IMR-90 (cell line): ENCODE measurements around the gene CUX1. TPM values are rescaled to one million over a fixed set of nuclear protein-coding genes. Genes with fewer than 3 reads are reported as not detected.

ENCODE experiments used
- ATAC-seq: fragments of 200-7000 bp; cut with Tn5 transposase; 2 replicates; pipeline ENCODE4 v1.9.1; 2020; ENCODE audit warnings: low read depth, mild to moderate bottlenecking, moderate library complexity
- BruUV-seq: library from RNA; stranded (reverse); fragments of 400-500 nt; replicated peaks from 2 replicates; lab custom pipeline; 2021; lab: Mats Ljungman, UMichigan
- CTCF ChIA-PET: fragments of 300-600 bp; formaldehyde crosslinking; extraction: SDS; loops from one replicate; lab custom pipeline; 2021; ENCODE audit warnings: antibody characterized with exemption; lab: Yijun Ruan, JAX
- POLR2A ChIA-PET: fragments of 300-600 bp; sonication (Branson Sonifier 250); formaldehyde crosslinking; loops from one replicate; lab custom pipeline; 2022; ENCODE audit warnings: antibody characterized with exemption; ENCODE audit not compliant: unreplicated experiment; lab: Charles Lee
- DNase-seq: peaks from one replicate; pipeline ENCODE4 v3.0.0; 2013
- H2AFZ ChIP-seq: replicated peaks from 2 replicates; pipeline ENCODE3; 2013; ENCODE audit warnings: low read length, mild to moderate bottlenecking; ENCODE audit not compliant: poor library complexity
- H2AK5ac ChIP-seq: 2 replicates; pipeline ENCODE4 v1.6.1; 2013; ENCODE audit warnings: low read depth, low read length, inconsistent platforms
- H2AK9ac ChIP-seq: replicated peaks from 2 replicates; pipeline ENCODE3; 2013; ENCODE audit warnings: mild to moderate bottlenecking, low read depth, low read length, moderate library complexity; ENCODE audit not compliant: poor library complexity
- H2BK120ac ChIP-seq: 2 replicates; pipeline ENCODE4 v1.6.1; 2013; ENCODE audit warnings: low read depth, low read length, inconsistent platforms
- H2BK15ac ChIP-seq: 3 replicates; pipeline ENCODE4 v1.6.1; 2013; ENCODE audit warnings: low read depth, low read length, inconsistent platforms
- H2BK20ac ChIP-seq: 2 replicates; pipeline ENCODE4 v1.6.1; 2013; ENCODE audit warnings: low read depth, mild to moderate bottlenecking, inconsistent platforms, low read length, moderate library complexity
- H2BK5ac ChIP-seq: 2 replicates; pipeline ENCODE4 v1.6.1; 2013; ENCODE audit warnings: mild to moderate bottlenecking, low read depth, low read length, inconsistent platforms; ENCODE audit not compliant: poor library complexity, severe bottlenecking
- H3K14ac ChIP-seq: replicated peaks from 2 replicates; pipeline ENCODE4 v1.6.1; 2013; ENCODE audit warnings: low read depth, low read length, inconsistent platforms
- H3K18ac ChIP-seq: 2 replicates; pipeline ENCODE4 v1.6.1; 2013; ENCODE audit warnings: low read depth, low read length, control low read depth
- H3K23ac ChIP-seq: 2 replicates; pipeline ENCODE4 v1.6.1; 2013; ENCODE audit warnings: low read depth, low read length, inconsistent platforms
- H3K27ac ChIP-seq: 2 replicates; pipeline ENCODE4 v1.5.1; 2013; ENCODE audit warnings: mild to moderate bottlenecking, control low read depth, low read length; ENCODE audit not compliant: insufficient read depth
- H3K27me3 ChIP-seq: 2 replicates; pipeline ENCODE4 v1.6.1; 2013; ENCODE audit warnings: low read length; ENCODE audit not compliant: control insufficient read depth, insufficient read depth
- H3K36me3 ChIP-seq: 2 replicates; pipeline ENCODE4 v1.6.1; 2013; ENCODE audit warnings: low read length, mixed read lengths; ENCODE audit not compliant: control insufficient read depth, insufficient read depth
- H3K4ac ChIP-seq: 2 replicates; pipeline ENCODE4 v1.6.1; 2013; ENCODE audit warnings: low read depth, low read length, inconsistent platforms
- H3K4me1 ChIP-seq: 2 replicates; pipeline ENCODE4 v1.6.1; 2013; ENCODE audit warnings: low read length, mixed read lengths; ENCODE audit not compliant: control insufficient read depth, insufficient read depth
- H3K4me2 ChIP-seq: 2 replicates; pipeline ENCODE4 v1.6.1; 2013; ENCODE audit warnings: low read depth, mild to moderate bottlenecking, control low read depth, low read length, moderate library complexity
- H3K4me3 ChIP-seq: 2 replicates; pipeline ENCODE4 v1.5.1; 2013; ENCODE audit warnings: low read depth, mild to moderate bottlenecking, control low read depth, low read length, moderate library complexity; ENCODE audit not compliant: insufficient read depth
- H3K56ac ChIP-seq: 2 replicates; pipeline ENCODE4 v1.6.1; 2013; ENCODE audit warnings: low read length, inconsistent platforms; ENCODE audit not compliant: insufficient read depth; ENCODE audit errors: extremely low read depth
- H3K79me1 ChIP-seq, 2 experiments: 2 replicates each; pipeline ENCODE4 v1.6.1; 2013; ENCODE audit warnings: low read length in 2 of 2, inconsistent platforms in 1 of 2, low read depth in 1 of 2
- H3K9ac ChIP-seq: 2 replicates; pipeline ENCODE4 v1.6.1; 2013; ENCODE audit warnings: low read depth, low read length, control low read depth
- H3K9me1 ChIP-seq: 2 replicates; pipeline ENCODE4 v1.6.1; 2013; ENCODE audit warnings: low read length, inconsistent platforms; ENCODE audit not compliant: insufficient read depth
- H3K9me3 ChIP-seq: 2 replicates; pipeline ENCODE4 v1.6.1; 2013; ENCODE audit warnings: low read length; ENCODE audit not compliant: control insufficient read depth, insufficient read depth
- H4K20me1 ChIP-seq: 2 replicates; pipeline ENCODE4 v1.6.1; 2013; ENCODE audit warnings: low read length, inconsistent platforms; ENCODE audit not compliant: insufficient read depth
- H4K5ac ChIP-seq: 2 replicates; pipeline ENCODE4 v1.6.1; 2013; ENCODE audit warnings: mild to moderate bottlenecking, low read depth, low read length, control low read depth
- H4K8ac ChIP-seq, 2 experiments: 2 replicates each; pipeline ENCODE4 v1.6.1; 2013; ENCODE audit warnings: low read depth in 2 of 2, low read length in 2 of 2, control low read depth in 1 of 2, inconsistent platforms in 1 of 2
- H4K91ac ChIP-seq: 2 replicates; pipeline ENCODE4 v1.6.1; 2013; ENCODE audit warnings: low read depth, low read length, inconsistent platforms; ENCODE audit not compliant: insufficient read depth
- BHLHE40 ChIP-seq: fragments of 150-350 bp; IDR thresholded peaks from 2 replicates; pipeline ENCODE4 v1.6.1; 2016; ENCODE audit warnings: mild to moderate bottlenecking, low read depth, low read length
- CTCF ChIP-seq: conservative IDR thresholded peaks from 2 replicates; pipeline ENCODE4 v1.5.1; 2012; ENCODE audit warnings: mild to moderate bottlenecking, low read depth, low read length, improper control_type of control experiment
- NFE2L2 ChIP-seq: fragments of 150-350 bp; IDR thresholded peaks from 2 replicates; pipeline ENCODE4 v1.6.1; 2016; ENCODE audit warnings: low read depth, mild to moderate bottlenecking, low read length
- POLR2A ChIP-seq: IDR thresholded peaks from 2 replicates; pipeline ENCODE4 v1.6.1; 2012; ENCODE audit warnings: mild to moderate bottlenecking, low read depth, low read length
- RAD21 ChIP-seq: IDR thresholded peaks from 2 replicates; pipeline ENCODE4 v1.6.1; 2012; ENCODE audit warnings: low read length, improper control_type of control experiment
- WGBS, 2 experiments: methylation state at CpG; one replicate each; pipeline versions ENCODE4 v1.1.5 to v1.1.7; 2013; ENCODE audit warnings: missing lambda C conversion rate in 2 of 2; ENCODE audit not compliant: insufficient read length in 1 of 2; ENCODE audit errors: extremely low coverage in 2 of 2; 5-methylcytosine and 5-hydroxymethylcytosine counted together
- dilution Hi-C: fragments of 300-500 bp; cut with HindIII; formaldehyde crosslinking; loops from one replicate; pipeline ENCODE4 v1.14.3; 2018; ENCODE audit warnings: low sequenced_read_pairs; ENCODE audit not compliant: unreplicated experiment
- in situ Hi-C: fragments of 300-500 bp; cut with MboI; formaldehyde crosslinking; loops from 3 replicates; pipeline ENCODE4 v1.14.3; 2019; ENCODE audit warnings: low sequenced_read_pairs, inconsistent platforms, mixed read lengths
- intact Hi-C: fragments of 100-400 bp; cut with micrococcal nuclease; formaldehyde crosslinking; loops from 2 replicates; pipeline ENCODE4 v1.10.0; 2022
- polyA plus RNA-seq, 3 experiments: library from polyadenylated mRNA; depleted of rRNA; stranded (reverse); fragments of >200 nt; gene quantifications; 2 replicates each; pipeline ENCODE4 v1.2.3, GENCODE V29; 2012; ENCODE audit warnings: low replicate concordance in 1 of 3
- total RNA-seq: library from RNA; depleted of rRNA; stranded (reverse); fragments of >200 nt; gene quantifications from 2 replicates; pipeline ENCODE4 v1.2.3, GENCODE V29; 2012

Gene CUX1
- total and polyA plus RNA-seq, 2 of the 4 experiments (the other 2 are of a cell fraction): 19.7 to 46.4 TPM

GRCh38 chr7:101784292-101785127 lies 32.9 kb upstream of the CUX1 start:
- H3K4me1 ChIP-seq: no peaks in the 10 kb centered on the region
- no peak overlapping the region; the same call in 1 of the 2 replicates for H3K23ac ChIP-seq
- no peak overlapping the region for H3K9ac ChIP-seq
- dilution Hi-C loops (no loop called here), intact Hi-C loops (no loop called here), in situ Hi-C loops (no loop called here)
- peak overlapping the region; percentile 39 for H2AFZ ChIP-seq
- peaks cover 45% of the 10 kb centered on the region for H3K27me3 ChIP-seq
- WGBS, 2 experiments: 54% methylated on average over 5 of the region's 21 CpGs; no CpG with 5 or more reads in 1 of the 2 experiments
- no peak overlapping the region for H3K4me3 ChIP-seq
- no peak overlapping the region for H3K4me2 ChIP-seq
- H3K36me3 ChIP-seq: no peaks in the 10 kb centered on the region
- H3K4ac ChIP-seq: no peak overlapping the region
- ATAC-seq (no peak), DNase-seq (no peak)
- ChIA-PET POLR2A (no interaction called here), CTCF (interaction anchor here (0.6 kb wide), 1 partner anchor 115 kb away, joined by 3 read pairs; no protein-coding TSS in a partner anchor)
- H2BK5ac ChIP-seq: no peak overlapping the region
- H3K27ac ChIP-seq: no peak overlapping the region
- no peak overlapping the region for H2AK9ac ChIP-seq
- no peak overlapping the region for H3K18ac ChIP-seq
- no peak overlapping the region for H2AK5ac ChIP-seq
- no peaks in the 10 kb centered on the region for H3K9me1 ChIP-seq
- peaks cover 7% of the 10 kb centered on the region; the same call in 1 of the 2 replicates for H3K9me3 ChIP-seq
- no peak overlapping the region for H4K5ac ChIP-seq
- H3K14ac ChIP-seq: no peak overlapping the region
- H3K79me1 ChIP-seq: no peaks in the 10 kb centered on the region
- no peak overlapping the region for H3K56ac ChIP-seq
- no peak overlapping the region for H4K8ac ChIP-seq
- no peak overlapping the region for H2BK120ac ChIP-seq
- no peak overlapping the region for H2BK15ac ChIP-seq
- H4K20me1 ChIP-seq: no peaks in the 10 kb centered on the region
- no peak overlapping the region for H2BK20ac ChIP-seq
- BruUV-seq: no TSS peak
- no peak for TF ChIP-seq NFE2L2
- TF ChIP-seq RAD21: no peak
- no peak for TF ChIP-seq BHLHE40
- TF ChIP-seq POLR2A: no peak
- TF ChIP-seq CTCF: no peak
- no peak overlapping the region for H4K91ac ChIP-seq
